H54 (cell line): ENCODE results near the gene COQ8A.

Experiments used
- DNase-seq: peaks from one replicate; pipeline ENCODE4 v3.0.0; 2011; ENCODE audit warnings: low spot score, mixed read lengths; ENCODE audit not compliant: insufficient read length
- FAIRE-seq: peaks from 3 replicates; lab custom pipeline; 2011; peaks lifted over from hg19 to GRCh38; lab: Jason Lieb, UNC
- POLR2A ChIP-seq: IDR thresholded peaks from 2 replicates; pipeline ENCODE4 v1.6.1; 2011; ENCODE audit warnings: low read depth, mild to moderate bottlenecking, low read length

COQ8A gene

GRCh38 chr1:226976978-226977642, 37.0 kb downstream of the COQ8A start:
- DNase-seq (no peak), FAIRE-seq (no peak)
- TF ChIP-seq POLR2A, result no peak

DNA sequence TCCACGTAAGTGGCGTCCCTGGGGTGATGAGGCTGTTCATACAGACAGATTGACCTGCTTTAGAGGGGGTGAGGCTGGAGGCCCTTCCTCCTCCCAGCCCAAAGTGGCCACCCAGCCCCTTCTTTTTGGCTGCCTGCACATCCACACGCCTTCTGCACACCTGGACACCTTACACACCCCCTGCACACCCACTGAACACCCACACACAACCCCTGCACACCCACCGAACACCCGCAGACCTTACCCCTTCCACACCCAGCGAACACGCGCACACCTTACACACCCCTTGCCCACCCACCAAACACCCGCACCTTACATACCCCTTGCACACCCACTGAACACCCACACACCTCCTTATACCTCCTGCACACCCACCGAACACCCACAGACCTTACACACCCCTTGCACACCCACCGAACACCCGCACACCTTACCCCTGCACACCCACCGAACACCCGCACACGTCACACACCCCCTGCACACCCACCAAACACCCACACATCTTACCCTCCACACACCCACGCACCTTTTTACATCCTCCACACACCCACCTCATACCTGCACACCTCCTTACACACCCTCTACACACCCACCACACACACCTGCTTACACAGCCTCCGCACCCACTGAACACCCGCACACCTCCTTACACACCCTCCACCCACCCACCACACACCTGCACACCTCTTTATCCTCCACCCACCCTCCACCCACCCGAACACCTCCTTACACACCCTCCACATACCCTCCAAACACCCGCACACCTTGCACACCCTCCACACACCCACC, 37.7 kb downstream of the COQ8A start:
- no peak for FAIRE-seq
- TF ChIP-seq POLR2A, result no peak

GRCh38 chr1:226978432-226979114, 38.5 kb downstream of the COQ8A start:
- FAIRE-seq, result no peak
- DNase-seq, result no peak
- no peak for TF ChIP-seq POLR2A

More for the DNA sequence above, 37.7 kb downstream of the COQ8A start:
- no peak for DNase-seq

GRCh38 chr1:226979115-226979516, 39.0 kb downstream of the COQ8A start:
- FAIRE-seq (no peak), DNase-seq (no peak)

GRCh38 chr1:226979517-226980121, 39.5 kb downstream of the COQ8A start:
- no peak for FAIRE-seq

More at GRCh38 chr1:226979115-226979516, 39.0 kb downstream of the COQ8A start:
- no peak for TF ChIP-seq POLR2A

DNA sequence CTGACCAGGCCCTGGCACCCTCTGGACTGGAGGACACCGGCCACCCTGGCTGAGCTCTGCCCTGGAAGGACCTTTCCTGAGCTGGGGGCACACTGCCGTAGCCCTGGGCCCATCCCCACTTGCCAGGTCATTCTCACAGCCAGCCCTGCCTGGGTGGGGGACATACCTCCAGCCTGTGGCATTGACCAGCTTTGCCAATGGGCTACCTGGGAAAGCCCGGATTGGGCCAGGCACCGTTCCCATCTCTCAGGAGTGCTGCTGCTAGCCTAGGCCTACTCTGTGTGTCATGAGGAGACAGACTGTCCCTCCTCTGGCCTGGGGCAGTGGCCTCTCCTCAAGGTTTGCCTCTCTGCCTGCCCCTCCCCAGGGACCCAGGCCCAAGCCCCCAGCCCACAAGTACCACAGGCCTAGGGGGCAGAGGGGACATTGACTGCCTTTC, 40.0 kb downstream of the COQ8A start:
- TF ChIP-seq POLR2A, result no peak
- DNase-seq (no peak), FAIRE-seq (no peak)

More at GRCh38 chr1:226979517-226980121, 39.5 kb downstream of the COQ8A start:
- TF ChIP-seq POLR2A, result no peak
- no peak for DNase-seq

DNA sequence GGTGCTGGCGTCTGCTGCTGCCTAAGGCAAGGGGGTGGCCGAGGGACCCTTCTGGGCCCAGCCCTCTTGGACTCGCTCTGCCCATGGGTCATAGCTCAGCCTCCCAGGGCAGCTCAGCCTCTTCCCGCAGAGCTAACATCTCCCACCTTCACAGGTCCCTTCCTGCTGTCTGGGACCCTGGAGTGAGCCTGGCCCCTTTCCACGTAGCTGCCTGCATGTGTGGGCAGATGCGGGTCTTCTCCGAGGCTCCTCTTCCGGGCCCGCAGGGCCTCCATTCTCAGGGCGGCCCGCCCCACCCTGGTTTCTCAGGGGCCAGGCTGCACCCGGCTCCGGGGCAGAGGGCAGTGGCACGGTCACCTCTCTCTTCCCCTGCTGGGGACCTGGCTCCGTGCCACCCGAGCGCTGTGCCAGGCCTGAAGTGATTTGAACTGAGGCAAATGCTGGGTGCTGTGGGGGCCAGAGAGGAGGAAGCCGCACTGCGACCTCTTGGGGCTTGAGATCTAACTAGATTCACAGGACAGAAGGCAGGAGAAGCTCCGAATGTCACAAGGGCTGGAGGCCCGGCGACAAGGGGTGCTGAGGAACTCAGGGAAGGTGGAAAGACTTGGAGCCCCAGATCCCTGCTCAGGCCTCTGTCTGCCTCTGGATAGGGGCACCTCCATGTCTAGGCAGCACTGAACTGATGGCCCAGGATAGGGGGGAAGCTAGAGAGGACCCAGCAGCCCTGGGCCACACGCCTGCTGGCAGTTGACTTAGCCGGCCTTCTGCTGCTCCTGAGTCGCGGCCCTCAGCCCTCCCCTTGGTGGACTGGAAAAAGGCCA, 40.7 kb downstream of the COQ8A start:
- no peak for FAIRE-seq
- TF ChIP-seq POLR2A, result no peak

DNA sequence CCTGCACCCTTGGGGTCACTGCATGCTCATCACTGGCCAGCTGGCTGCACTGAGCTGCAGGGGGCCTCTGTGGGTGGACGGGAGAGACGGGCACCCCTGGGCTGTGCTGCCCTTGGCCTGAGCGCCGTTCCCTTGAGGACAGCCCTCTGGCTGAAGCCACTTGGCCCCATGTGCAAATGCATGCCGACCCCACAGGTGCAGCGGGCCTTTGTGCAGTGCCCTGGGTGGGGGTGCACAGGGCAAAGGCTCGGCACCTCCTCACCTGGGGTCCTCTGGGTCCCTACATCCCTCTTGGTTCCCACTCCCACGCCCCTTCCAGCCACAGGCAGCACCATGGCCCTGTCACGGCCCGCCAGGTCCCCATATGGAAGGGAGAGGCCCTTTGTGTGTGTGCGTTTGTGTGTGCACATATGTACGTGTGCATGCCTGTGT, 41.3 kb downstream of the COQ8A start:
- no peak for DNase-seq
- no peak for FAIRE-seq
- no peak for TF ChIP-seq POLR2A

More for the DNA sequence above, 40.7 kb downstream of the COQ8A start:
- no peak for DNase-seq

GRCh38 chr1:226981838-226982237, 41.7 kb downstream of the COQ8A start:
- TF ChIP-seq POLR2A, result no peak
- DNase-seq (no peak), FAIRE-seq (no peak)

- no peak for TF ChIP-seq POLR2A
- DNase-seq, result no peak
- no peak for FAIRE-seq
These were observed 42.5 kb downstream of the COQ8A start for GRCh38 chr1:226982451-226983177.

DNA sequence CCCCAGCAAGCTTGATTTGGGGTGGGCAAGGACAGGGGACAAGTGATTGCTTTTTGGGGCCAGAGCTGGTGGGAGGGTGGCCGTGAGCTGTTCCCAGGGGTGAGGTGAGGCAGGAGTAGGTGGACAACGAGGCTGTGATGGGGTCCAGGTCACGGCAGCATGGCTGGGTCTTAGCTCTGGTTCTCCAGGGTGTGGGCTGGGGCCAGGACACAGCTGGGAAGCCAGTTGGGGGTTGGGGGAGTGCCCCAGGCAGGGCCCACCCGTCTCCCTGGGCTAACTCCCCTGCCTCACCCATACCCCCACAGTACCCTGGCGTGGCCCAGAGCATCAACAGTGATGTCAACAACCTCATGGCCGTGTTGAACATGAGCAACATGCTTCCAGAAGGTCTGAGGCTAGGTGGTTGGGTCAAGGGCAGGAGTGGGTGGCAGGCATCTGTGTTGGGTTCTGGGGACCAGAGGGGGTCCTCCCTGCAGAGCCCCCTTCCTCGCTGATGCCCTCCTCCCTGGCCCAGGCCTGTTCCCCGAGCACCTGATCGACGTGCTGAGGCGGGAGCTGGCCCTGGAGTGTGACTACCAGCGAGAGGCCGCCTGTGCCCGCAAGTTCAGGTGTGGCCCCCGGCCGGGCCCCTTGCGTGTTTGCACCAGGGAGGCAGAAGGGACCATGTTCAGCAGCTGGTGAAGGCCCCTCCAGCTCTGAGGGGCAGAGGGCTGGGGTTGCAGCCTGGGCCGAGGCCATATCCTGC, 43.3 kb downstream of the COQ8A start:
- FAIRE-seq (no peak), DNase-seq (no peak)
- TF ChIP-seq POLR2A, result no peak

DNA sequence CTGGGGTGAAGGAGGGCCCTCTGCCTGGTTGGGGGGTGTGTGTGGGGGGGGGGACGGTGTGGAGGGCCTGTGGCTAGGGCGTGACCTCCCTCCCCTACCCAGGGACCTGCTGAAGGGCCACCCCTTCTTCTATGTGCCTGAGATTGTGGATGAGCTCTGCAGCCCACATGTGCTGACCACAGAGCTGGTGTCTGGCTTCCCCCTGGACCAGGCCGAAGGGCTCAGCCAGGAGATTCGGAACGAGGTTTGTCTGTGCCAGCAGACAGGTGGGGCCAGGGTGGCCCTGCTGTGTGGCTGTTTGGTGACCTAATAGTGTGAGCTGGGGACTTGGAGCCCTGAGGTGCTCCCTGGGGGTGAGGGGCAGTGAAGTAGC, 43.9 kb downstream of the COQ8A start:
- DNase-seq, result no peak
- no peak for TF ChIP-seq POLR2A
- no peak for FAIRE-seq
